IMR-90 (cell line): ENCODE results near the gene LAMP5. TPM values are rescaled to one million over a fixed set of nuclear protein-coding genes. Genes with fewer than 3 reads are reported as not detected.

Experiments used
- ATAC-seq: fragments of 200-7000 bp; cut with Tn5 transposase; 2 replicates; pipeline ENCODE4 v1.9.1; 2020; ENCODE audit warnings: low read depth, mild to moderate bottlenecking, moderate library complexity
- BruUV-seq: library from RNA; stranded (reverse); fragments of 400-500 nt; replicated peaks from 2 replicates; lab custom pipeline; 2021; lab: Mats Ljungman, UMichigan
- CTCF ChIA-PET: fragments of 300-600 bp; formaldehyde crosslinking; extraction: SDS; loops from one replicate; lab custom pipeline; 2021; ENCODE audit warnings: antibody characterized with exemption; lab: Yijun Ruan, JAX
- POLR2A ChIA-PET: fragments of 300-600 bp; sonication (Branson Sonifier 250); formaldehyde crosslinking; loops from one replicate; lab custom pipeline; 2022; ENCODE audit warnings: antibody characterized with exemption; ENCODE audit not compliant: unreplicated experiment; lab: Charles Lee
- DNase-seq: peaks from one replicate; pipeline ENCODE4 v3.0.0; 2013
- H2AFZ ChIP-seq: replicated peaks from 2 replicates; pipeline ENCODE3; 2013; ENCODE audit warnings: low read length, mild to moderate bottlenecking; ENCODE audit not compliant: poor library complexity
- H2AK5ac ChIP-seq: 2 replicates; pipeline ENCODE4 v1.6.1; 2013; ENCODE audit warnings: low read depth, low read length, inconsistent platforms
- H2AK9ac ChIP-seq: replicated peaks from 2 replicates; pipeline ENCODE3; 2013; ENCODE audit warnings: mild to moderate bottlenecking, low read depth, low read length, moderate library complexity; ENCODE audit not compliant: poor library complexity
- H2BK120ac ChIP-seq: 2 replicates; pipeline ENCODE4 v1.6.1; 2013; ENCODE audit warnings: low read depth, low read length, inconsistent platforms
- H2BK15ac ChIP-seq: 3 replicates; pipeline ENCODE4 v1.6.1; 2013; ENCODE audit warnings: low read depth, low read length, inconsistent platforms
- H2BK20ac ChIP-seq: 2 replicates; pipeline ENCODE4 v1.6.1; 2013; ENCODE audit warnings: low read depth, mild to moderate bottlenecking, inconsistent platforms, low read length, moderate library complexity
- H2BK5ac ChIP-seq: 2 replicates; pipeline ENCODE4 v1.6.1; 2013; ENCODE audit warnings: mild to moderate bottlenecking, low read depth, low read length, inconsistent platforms; ENCODE audit not compliant: poor library complexity, severe bottlenecking
- H3K14ac ChIP-seq: replicated peaks from 2 replicates; pipeline ENCODE4 v1.6.1; 2013; ENCODE audit warnings: low read depth, low read length, inconsistent platforms
- H3K18ac ChIP-seq: 2 replicates; pipeline ENCODE4 v1.6.1; 2013; ENCODE audit warnings: low read depth, low read length, control low read depth
- H3K23ac ChIP-seq: 2 replicates; pipeline ENCODE4 v1.6.1; 2013; ENCODE audit warnings: low read depth, low read length, inconsistent platforms
- H3K27ac ChIP-seq: 2 replicates; pipeline ENCODE4 v1.5.1; 2013; ENCODE audit warnings: mild to moderate bottlenecking, control low read depth, low read length; ENCODE audit not compliant: insufficient read depth
- H3K27me3 ChIP-seq: 2 replicates; pipeline ENCODE4 v1.6.1; 2013; ENCODE audit warnings: low read length; ENCODE audit not compliant: control insufficient read depth, insufficient read depth
- H3K36me3 ChIP-seq: 2 replicates; pipeline ENCODE4 v1.6.1; 2013; ENCODE audit warnings: low read length, mixed read lengths; ENCODE audit not compliant: control insufficient read depth, insufficient read depth
- H3K4ac ChIP-seq: 2 replicates; pipeline ENCODE4 v1.6.1; 2013; ENCODE audit warnings: low read depth, low read length, inconsistent platforms
- H3K4me1 ChIP-seq: 2 replicates; pipeline ENCODE4 v1.6.1; 2013; ENCODE audit warnings: low read length, mixed read lengths; ENCODE audit not compliant: control insufficient read depth, insufficient read depth
- H3K4me2 ChIP-seq: 2 replicates; pipeline ENCODE4 v1.6.1; 2013; ENCODE audit warnings: low read depth, mild to moderate bottlenecking, control low read depth, low read length, moderate library complexity
- H3K4me3 ChIP-seq: 2 replicates; pipeline ENCODE4 v1.5.1; 2013; ENCODE audit warnings: low read depth, mild to moderate bottlenecking, control low read depth, low read length, moderate library complexity; ENCODE audit not compliant: insufficient read depth
- H3K56ac ChIP-seq: 2 replicates; pipeline ENCODE4 v1.6.1; 2013; ENCODE audit warnings: low read length, inconsistent platforms; ENCODE audit not compliant: insufficient read depth; ENCODE audit errors: extremely low read depth
- H3K79me1 ChIP-seq, 2 experiments: 2 replicates each; pipeline ENCODE4 v1.6.1; 2013; ENCODE audit warnings: low read length in 2 of 2, inconsistent platforms in 1 of 2, low read depth in 1 of 2
- H3K9ac ChIP-seq: 2 replicates; pipeline ENCODE4 v1.6.1; 2013; ENCODE audit warnings: low read depth, low read length, control low read depth
- H3K9me1 ChIP-seq: 2 replicates; pipeline ENCODE4 v1.6.1; 2013; ENCODE audit warnings: low read length, inconsistent platforms; ENCODE audit not compliant: insufficient read depth
- H3K9me3 ChIP-seq: 2 replicates; pipeline ENCODE4 v1.6.1; 2013; ENCODE audit warnings: low read length; ENCODE audit not compliant: control insufficient read depth, insufficient read depth
- H4K20me1 ChIP-seq: 2 replicates; pipeline ENCODE4 v1.6.1; 2013; ENCODE audit warnings: low read length, inconsistent platforms; ENCODE audit not compliant: insufficient read depth
- H4K5ac ChIP-seq: 2 replicates; pipeline ENCODE4 v1.6.1; 2013; ENCODE audit warnings: mild to moderate bottlenecking, low read depth, low read length, control low read depth
- H4K8ac ChIP-seq, 2 experiments: 2 replicates each; pipeline ENCODE4 v1.6.1; 2013; ENCODE audit warnings: low read depth in 2 of 2, low read length in 2 of 2, control low read depth in 1 of 2, inconsistent platforms in 1 of 2
- H4K91ac ChIP-seq: 2 replicates; pipeline ENCODE4 v1.6.1; 2013; ENCODE audit warnings: low read depth, low read length, inconsistent platforms; ENCODE audit not compliant: insufficient read depth
- BHLHE40 ChIP-seq: fragments of 150-350 bp; IDR thresholded peaks from 2 replicates; pipeline ENCODE4 v1.6.1; 2016; ENCODE audit warnings: mild to moderate bottlenecking, low read depth, low read length
- CEBPB ChIP-seq: IDR thresholded peaks from 2 replicates; pipeline ENCODE4 v1.6.1; 2012; ENCODE audit warnings: low read depth, low read length, improper control_type of control experiment
- CHD1 ChIP-seq: IDR thresholded peaks from 2 replicates; pipeline ENCODE4 v1.6.1; 2012; ENCODE audit warnings: low read depth, low read length, improper control_type of control experiment
- CTCF ChIP-seq: conservative IDR thresholded peaks from 2 replicates; pipeline ENCODE4 v1.5.1; 2012; ENCODE audit warnings: mild to moderate bottlenecking, low read depth, low read length, improper control_type of control experiment
- FOS ChIP-seq: fragments of 150-350 bp; IDR thresholded peaks from 2 replicates; pipeline ENCODE4 v1.6.1; 2016; ENCODE audit warnings: low read depth, low read length
- MAFK ChIP-seq: IDR thresholded peaks from 2 replicates; pipeline ENCODE4 v1.6.1; 2012; ENCODE audit warnings: low read depth, low read length, improper control_type of control experiment
- MAZ ChIP-seq: IDR thresholded peaks from 2 replicates; pipeline ENCODE4 v1.6.1; 2012; ENCODE audit warnings: low read depth, mild to moderate bottlenecking, low read length, improper control_type of control experiment, moderate library complexity, borderline replicate concordance
- MXI1 ChIP-seq: IDR thresholded peaks from 2 replicates; pipeline ENCODE4 v1.6.1; 2012; ENCODE audit warnings: low read depth, mild to moderate bottlenecking, low read length, moderate library complexity, borderline replicate concordance
- NFE2L2 ChIP-seq: fragments of 150-350 bp; IDR thresholded peaks from 2 replicates; pipeline ENCODE4 v1.6.1; 2016; ENCODE audit warnings: low read depth, mild to moderate bottlenecking, low read length
- POLR2A ChIP-seq: IDR thresholded peaks from 2 replicates; pipeline ENCODE4 v1.6.1; 2012; ENCODE audit warnings: mild to moderate bottlenecking, low read depth, low read length
- RAD21 ChIP-seq: IDR thresholded peaks from 2 replicates; pipeline ENCODE4 v1.6.1; 2012; ENCODE audit warnings: low read length, improper control_type of control experiment
- RCOR1 ChIP-seq: IDR thresholded peaks from 2 replicates; pipeline ENCODE4 v1.6.1; 2012; ENCODE audit warnings: mild to moderate bottlenecking, low read length, improper control_type of control experiment; ENCODE audit not compliant: insufficient replicate concordance
- RFX5 ChIP-seq: IDR thresholded peaks from 2 replicates; pipeline ENCODE4 v1.8.0; 2012; ENCODE audit warnings: low read depth, mild to moderate bottlenecking, low read length, moderate library complexity
- SMC3 ChIP-seq: fragments of 150-350 bp; IDR thresholded peaks from 2 replicates; pipeline ENCODE4 v1.6.1; 2016; ENCODE audit warnings: low read depth, mild to moderate bottlenecking, antibody characterized with exemption, low read length, moderate library complexity
- WGBS, 2 experiments: methylation state at CpG; one replicate each; pipeline versions ENCODE4 v1.1.5 to v1.1.7; 2013; ENCODE audit warnings: missing lambda C conversion rate in 2 of 2; ENCODE audit not compliant: insufficient read length in 1 of 2; ENCODE audit errors: extremely low coverage in 2 of 2; 5-methylcytosine and 5-hydroxymethylcytosine counted together
- dilution Hi-C: fragments of 300-500 bp; cut with HindIII; formaldehyde crosslinking; loops from one replicate; pipeline ENCODE4 v1.14.3; 2018; ENCODE audit warnings: low sequenced_read_pairs; ENCODE audit not compliant: unreplicated experiment
- in situ Hi-C: fragments of 300-500 bp; cut with MboI; formaldehyde crosslinking; loops from 3 replicates; pipeline ENCODE4 v1.14.3; 2019; ENCODE audit warnings: low sequenced_read_pairs, inconsistent platforms, mixed read lengths
- intact Hi-C: fragments of 100-400 bp; cut with micrococcal nuclease; formaldehyde crosslinking; loops from 2 replicates; pipeline ENCODE4 v1.10.0; 2022
- polyA plus RNA-seq, 3 experiments: library from polyadenylated mRNA; depleted of rRNA; stranded (reverse); fragments of >200 nt; gene quantifications; 2 replicates each; pipeline ENCODE4 v1.2.3, GENCODE V29; 2012; ENCODE audit warnings: low replicate concordance in 1 of 3
- total RNA-seq: library from RNA; depleted of rRNA; stranded (reverse); fragments of >200 nt; gene quantifications from 2 replicates; pipeline ENCODE4 v1.2.3, GENCODE V29; 2012
- TF ChIP-seq, protein P1 (sequence below): fragments of 150-350 bp; IDR thresholded peaks from 2 replicates; pipeline ENCODE4 v1.6.1; 2017; ENCODE audit warnings: mild to moderate bottlenecking, antibody characterized with exemption, low read length, low read depth
- TF ChIP-seq, protein P2 (sequence below): fragments of 150-350 bp; IDR thresholded peaks from 2 replicates; pipeline ENCODE4 v1.6.1; 2016; ENCODE audit warnings: low read depth, mild to moderate bottlenecking, low read length, moderate library complexity, borderline replicate concordance

Gene LAMP5
- total and polyA plus RNA-seq, 2 of the 4 experiments (the other 2 are of a cell fraction) = not detected

DNA sequence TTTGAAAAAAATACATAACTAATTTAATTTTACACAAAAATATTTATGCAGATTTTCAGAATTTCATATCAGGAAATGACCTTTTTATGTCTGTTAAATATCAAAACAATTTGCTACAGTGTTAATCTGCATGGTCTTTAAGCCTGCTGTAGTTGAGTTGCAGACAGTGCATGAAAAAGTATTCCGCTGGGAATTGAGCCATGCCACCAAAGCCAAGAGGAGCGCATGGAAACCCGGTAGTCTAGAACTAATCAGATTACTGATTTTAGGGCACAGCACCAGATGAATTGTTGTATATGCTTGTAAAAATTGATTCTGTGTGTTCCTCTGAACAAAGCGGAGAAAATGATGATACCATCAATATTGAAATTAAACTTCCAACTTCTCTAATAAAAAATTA, 34.3 kb upstream of the LAMP5 start:
- BruUV-seq = no TSS peak
- POLR2A ChIA-PET = no interaction called here
- no peak overlapping the region for H3K4me3 ChIP-seq

More for the DNA sequence above, 34.3 kb upstream of the LAMP5 start:
- H3K79me1 ChIP-seq = no peaks in the 10 kb centered on the region; a peak in 1 of 4 replicates
- no peaks in the 10 kb centered on the region for H3K9me3 ChIP-seq
- TF ChIP-seq, protein P1, sequence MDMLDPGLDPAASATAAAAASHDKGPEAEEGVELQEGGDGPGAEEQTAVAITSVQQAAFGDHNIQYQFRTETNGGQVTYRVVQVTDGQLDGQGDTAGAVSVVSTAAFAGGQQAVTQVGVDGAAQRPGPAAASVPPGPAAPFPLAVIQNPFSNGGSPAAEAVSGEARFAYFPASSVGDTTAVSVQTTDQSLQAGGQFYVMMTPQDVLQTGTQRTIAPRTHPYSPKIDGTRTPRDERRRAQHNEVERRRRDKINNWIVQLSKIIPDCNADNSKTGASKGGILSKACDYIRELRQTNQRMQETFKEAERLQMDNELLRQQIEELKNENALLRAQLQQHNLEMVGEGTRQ = no peak
- TF ChIP-seq MAZ (no peak), CHD1 (no peak), MXI1 (no peak), RAD21 (no peak), BHLHE40 (no peak), RFX5 (no peak), NFE2L2 (no peak), RCOR1 (no peak), CEBPB (no peak), CTCF (no peak), FOS (no peak), SMC3 (no peak), MAFK (no peak), POLR2A (no peak)
- TF ChIP-seq, protein P2, sequence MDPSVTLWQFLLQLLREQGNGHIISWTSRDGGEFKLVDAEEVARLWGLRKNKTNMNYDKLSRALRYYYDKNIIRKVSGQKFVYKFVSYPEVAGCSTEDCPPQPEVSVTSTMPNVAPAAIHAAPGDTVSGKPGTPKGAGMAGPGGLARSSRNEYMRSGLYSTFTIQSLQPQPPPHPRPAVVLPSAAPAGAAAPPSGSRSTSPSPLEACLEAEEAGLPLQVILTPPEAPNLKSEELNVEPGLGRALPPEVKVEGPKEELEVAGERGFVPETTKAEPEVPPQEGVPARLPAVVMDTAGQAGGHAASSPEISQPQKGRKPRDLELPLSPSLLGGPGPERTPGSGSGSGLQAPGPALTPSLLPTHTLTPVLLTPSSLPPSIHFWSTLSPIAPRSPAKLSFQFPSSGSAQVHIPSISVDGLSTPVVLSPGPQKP = no peak
- H3K4me2 ChIP-seq = no peak overlapping the region
- H4K91ac ChIP-seq = no peak overlapping the region
- H2AK9ac ChIP-seq = no peak overlapping the region
- ATAC-seq (no peak), DNase-seq (no peak)
- intact Hi-C loops (no loop called here), dilution Hi-C loops (no loop called here), in situ Hi-C loops (no loop called here)
- H3K36me3 ChIP-seq = 0 out of 2 replicates have a peak, but pooled peaks cover 2% of the 10 kb centered on the region
- H3K23ac ChIP-seq = no peak overlapping the region
- no peaks in the 10 kb centered on the region for H3K27me3 ChIP-seq
- no peak overlapping the region for H2BK120ac ChIP-seq
- no peak overlapping the region for H4K8ac ChIP-seq
- H3K27ac ChIP-seq = no peak overlapping the region
- no peaks in the 10 kb centered on the region for H3K4me1 ChIP-seq
- H4K20me1 ChIP-seq = no peaks in the 10 kb centered on the region
- no peak overlapping the region for H3K9ac ChIP-seq
- H4K5ac ChIP-seq = no peak overlapping the region
- no peak overlapping the region for H2AFZ ChIP-seq
- H2AK5ac ChIP-seq = no peak overlapping the region
- CTCF ChIA-PET = no interaction called here
- no peak overlapping the region for H2BK5ac ChIP-seq
- H2BK20ac ChIP-seq = no peak overlapping the region
- no peak overlapping the region for H3K14ac ChIP-seq
- no peak overlapping the region for H3K18ac ChIP-seq
- peaks cover 4% of the 10 kb centered on the region for H3K9me1 ChIP-seq
- H3K56ac ChIP-seq = no peak overlapping the region
- no peak overlapping the region for H3K4ac ChIP-seq
- WGBS, 2 experiments = 100% methylated on average over 1 of the region's 4 CpGs; no CpG with 5 or more reads in 1 of the 2 experiments
- H2BK15ac ChIP-seq = no peak overlapping the region
